Loucy (cell line): ENCODE measurements around the gene LHFPL3.

ENCODE experiments used
- H2AFZ ChIP-seq: fragments of 200-600 bp; sonication (generic); 2 replicates; pipeline ENCODE4 v1.6.0; 2016; ENCODE audit warnings: antibody characterized with exemption, mild to moderate bottlenecking, low read length, moderate library complexity
- H3F3A ChIP-seq: fragments of 200-600 bp; 2 replicates; pipeline ENCODE4 v1.6.0; 2016; ENCODE audit warnings: antibody characterized with exemption, low read depth, mild to moderate bottlenecking
- H3K27me3 ChIP-seq: fragments of 200-600 bp; sonication (generic); 2 replicates; pipeline ENCODE4 v1.6.1; 2014; ENCODE audit warnings: low read length, mild to moderate bottlenecking; ENCODE audit not compliant: insufficient read depth, poor library complexity, severe bottlenecking
- H3K36me3 ChIP-seq: fragments of 200-600 bp; sonication (generic); 2 replicates; pipeline ENCODE4 v1.6.1; 2016; ENCODE audit warnings: low read length; ENCODE audit not compliant: insufficient read depth
- H3K4me1 ChIP-seq: fragments of 200-600 bp; sonication (generic); 2 replicates; pipeline ENCODE4 v1.5.1; 2014; ENCODE audit warnings: low read length, mild to moderate bottlenecking; ENCODE audit not compliant: insufficient read depth, poor library complexity, severe bottlenecking
- H3K4me2 ChIP-seq: fragments of 200-600 bp; sonication (generic); 2 replicates; pipeline ENCODE4 v1.6.0; 2014; ENCODE audit warnings: antibody characterized with exemption, low read length, low read depth, mild to moderate bottlenecking; ENCODE audit not compliant: poor library complexity, severe bottlenecking
- H3K4me3 ChIP-seq: fragments of 200-600 bp; sonication (generic); 2 replicates; pipeline ENCODE4 v1.5.1; 2014; ENCODE audit warnings: low read length, mild to moderate bottlenecking, mixed read lengths; ENCODE audit not compliant: poor library complexity, severe bottlenecking
- H3K79me2 ChIP-seq: fragments of 200-600 bp; sonication (generic); 2 replicates; pipeline ENCODE4 v1.6.1; 2014; ENCODE audit warnings: low read length; ENCODE audit not compliant: insufficient read depth
- H3K9ac ChIP-seq: fragments of 200-600 bp; sonication (generic); 2 replicates; pipeline ENCODE4 v1.6.0; 2014; ENCODE audit warnings: mild to moderate bottlenecking, low read depth, low read length, moderate library complexity; ENCODE audit not compliant: poor library complexity, severe bottlenecking
- H3K9me2 ChIP-seq: fragments of 200-600 bp; sonication (generic); replicated peaks from 2 replicates; pipeline ENCODE4 v1.6.1; 2016; ENCODE audit warnings: low read depth, low read length, mixed read lengths
- H3K9me3 ChIP-seq: fragments of 200-600 bp; sonication (generic); 2 replicates; pipeline ENCODE4 v1.6.1; 2014; ENCODE audit warnings: mild to moderate bottlenecking, antibody characterized with exemption, low read length, low read depth; ENCODE audit not compliant: insufficient read depth
- H4K20me1 ChIP-seq: fragments of 200-600 bp; sonication (generic); 2 replicates; pipeline ENCODE4 v1.6.0; 2014; ENCODE audit warnings: antibody characterized with exemption, low read length, mild to moderate bottlenecking; ENCODE audit not compliant: insufficient read depth, poor library complexity, severe bottlenecking
- CTCF ChIP-seq: fragments of 200-600 bp; sonication (generic); conservative IDR thresholded peaks from 2 replicates; pipeline ENCODE4 v1.5.1; 2014; ENCODE audit warnings: mild to moderate bottlenecking, antibody characterized with exemption, low read length
- EZH2phosphoT487 ChIP-seq: fragments of 200-600 bp; IDR thresholded peaks from 2 replicates; pipeline ENCODE4 v1.6.1; 2018; ENCODE audit warnings: antibody characterized with exemption, mild to moderate bottlenecking, moderate library complexity, borderline replicate concordance

The LHFPL3 gene

DNA sequence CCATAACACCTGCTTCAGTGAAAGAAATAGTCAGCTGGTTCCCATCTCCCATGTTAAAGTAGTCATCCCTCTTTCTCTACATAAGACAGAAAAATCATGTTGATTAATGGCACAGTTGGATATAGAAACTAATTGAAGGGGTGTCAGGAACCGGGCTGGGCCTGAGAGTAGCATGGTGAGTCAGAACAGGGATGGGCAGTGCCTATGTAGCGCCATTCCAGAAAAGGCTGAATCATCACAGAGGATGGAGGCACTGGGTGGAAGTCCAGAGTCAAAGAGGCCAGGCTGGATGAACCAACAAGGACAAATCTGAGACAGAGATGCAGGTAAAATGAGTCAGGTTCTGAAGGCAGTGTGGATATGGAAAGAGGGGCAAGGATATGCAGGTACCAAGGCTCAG is 201.2 kb downstream of the LHFPL3 start:
- Histone ChIP-seq H3K4me3 (no peak overlapping the region), H3K4me1 (no peaks in the 10 kb centered on the region), H3K9me3 (no peaks in the 10 kb centered on the region), H3K9me2 (no peaks in the 10 kb centered on the region), H3K79me2 (no peaks in the 10 kb centered on the region), H4K20me1 (no peaks in the 10 kb centered on the region), H2AFZ (no peak overlapping the region), H3K9ac (no peak overlapping the region), H3K27me3 (no peaks in the 10 kb centered on the region), H3K36me3 (no peaks in the 10 kb centered on the region), H3K4me2 (no peak overlapping the region), H3F3A (no peaks in the 10 kb centered on the region)
- no peak for TF ChIP-seq EZH2phosphoT487
- TF ChIP-seq CTCF, result no peak

DNA sequence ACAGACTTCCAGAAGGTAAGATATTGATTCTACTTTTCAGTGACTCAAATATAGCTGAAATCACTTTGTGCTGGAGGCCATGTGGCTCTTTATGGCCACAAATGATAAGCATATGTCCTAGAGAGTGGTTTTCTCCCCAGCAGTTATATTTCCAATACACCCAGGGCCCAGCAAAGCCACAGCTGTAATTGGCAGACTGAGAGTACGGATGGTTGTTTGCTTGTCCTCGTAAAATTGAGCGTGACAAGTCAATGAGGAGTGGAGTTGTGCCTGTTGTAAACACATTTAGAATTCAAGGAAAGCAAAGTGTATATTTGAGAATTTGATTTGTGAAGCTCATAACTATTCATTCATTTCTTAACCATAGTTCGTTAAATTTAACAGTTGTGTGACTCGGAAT is 201.8 kb downstream of the LHFPL3 start:
- Histone ChIP-seq H3K9ac (no peak overlapping the region), H3K4me1 (no peaks in the 10 kb centered on the region), H4K20me1 (no peaks in the 10 kb centered on the region), H3F3A (no peaks in the 10 kb centered on the region), H3K9me2 (no peaks in the 10 kb centered on the region), H3K9me3 (no peaks in the 10 kb centered on the region), H3K4me2 (no peak overlapping the region), H3K36me3 (no peaks in the 10 kb centered on the region), H3K4me3 (no peak overlapping the region), H3K79me2 (no peaks in the 10 kb centered on the region), H3K27me3 (no peaks in the 10 kb centered on the region), H2AFZ (no peak overlapping the region)
- TF ChIP-seq CTCF, result no peak
- no peak for TF ChIP-seq EZH2phosphoT487

DNA sequence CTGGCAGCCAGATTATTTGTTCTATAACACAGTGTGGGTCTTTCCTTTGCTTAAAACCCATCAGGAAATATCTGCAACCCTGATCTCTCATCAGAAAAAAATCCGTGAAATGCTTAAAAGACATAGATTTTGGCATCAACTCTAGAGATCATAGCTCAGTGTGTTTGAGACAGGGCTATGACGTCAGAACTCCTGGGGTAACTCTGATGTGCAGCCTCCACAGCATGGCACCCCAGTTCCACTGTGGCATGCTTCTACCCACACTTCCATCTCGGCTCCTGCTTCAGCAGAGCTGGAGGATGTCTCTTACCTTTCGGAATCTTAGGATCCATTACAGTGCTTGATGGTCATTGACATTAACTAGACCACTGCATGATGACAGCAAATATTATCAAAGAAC is 205.7 kb downstream of the LHFPL3 start:
- H4K20me1 ChIP-seq, result no peaks in the 10 kb centered on the region
- no peaks in the 10 kb centered on the region for H3K9me2 ChIP-seq
- no peaks in the 10 kb centered on the region for H3F3A ChIP-seq
- no peaks in the 10 kb centered on the region for H3K79me2 ChIP-seq
- no peaks in the 10 kb centered on the region for H3K9me3 ChIP-seq
- TF ChIP-seq CTCF (no peak), EZH2phosphoT487 (no peak)
- no peaks in the 10 kb centered on the region for H3K36me3 ChIP-seq
- no peak overlapping the region for H2AFZ ChIP-seq
- no peak overlapping the region for H3K9ac ChIP-seq
- H3K4me1 ChIP-seq, result no peaks in the 10 kb centered on the region
- H3K4me3 ChIP-seq, result no peak overlapping the region
- no peak overlapping the region for H3K4me2 ChIP-seq
- H3K27me3 ChIP-seq, result no peaks in the 10 kb centered on the region
